SK-N-MC (cell line): ENCODE data around the gene CPVL.

Experiments used
- EZH2 ChIP-seq: fragments of 200-600 bp; sonication (generic); IDR thresholded peaks from one replicate; pipeline ENCODE4 v1.6.1; 2017; ENCODE audit warnings: antibody characterized with exemption
- POLR2AphosphoS5 ChIP-seq: IDR thresholded peaks from 2 replicates; pipeline ENCODE4 v1.6.1; 2012; ENCODE audit warnings: mild to moderate bottlenecking, low read depth, low read length, borderline replicate concordance

- TF ChIP-seq POLR2AphosphoS5 (no peak), EZH2 (no peak)
Observed at GRCh38 chr7:29019387-29019786, 127.0 kb downstream of the CPVL start.
